Stimulated activated CD4-positive, alpha-beta T cell treated with anti-CD3 and anti-CD28 coated beads, Interleukin-12 subunit alpha, Interleukin-12 subunit beta, amount 100 ng/mL, for 4 hours (primary cell): Measurements from ENCODE around the gene TRIM67.
A peak's percentile ranks its signal among the peaks of the same experiment; 100 is the strongest.
"Not testable (repeated sequence)": the region's sequence is repeated elsewhere in the genome, so short reads cannot be mapped to it uniquely, and the experiment has no call there.

Source experiments
- DNase-seq: peaks from one replicate; pipeline ENCODE4 v3.0.0-alpha.2; 2020

The TRIM67 gene

DNA sequence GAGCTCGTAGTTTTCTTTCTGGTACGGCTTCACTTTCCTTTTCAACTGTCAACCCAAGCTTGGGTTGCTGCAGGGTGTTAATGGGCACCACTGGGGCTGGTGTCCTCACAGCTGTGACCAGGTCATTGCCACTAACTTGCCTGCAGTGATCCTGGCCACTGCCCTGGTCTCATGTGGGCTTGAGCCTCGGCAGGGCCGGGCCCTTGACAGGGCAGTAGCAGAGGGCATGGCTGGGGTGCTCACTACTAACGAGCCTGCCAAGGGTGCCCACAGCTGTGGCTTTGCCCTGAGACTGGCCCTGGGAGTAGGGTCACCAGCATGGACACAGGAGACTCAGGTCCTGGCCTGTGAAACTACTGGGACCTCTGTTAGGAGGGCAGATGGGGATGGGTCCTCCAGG, 47.7 kb downstream of the TRIM67 start:
- no peak for DNase-seq

- DNase-seq = no peak
Measured at GRCh38 chr1:231210126-231210525, 48.3 kb downstream of the TRIM67 start.

- peak; percentile 90 for DNase-seq
Measured at GRCh38 chr1:231211005-231211857, 49.4 kb downstream of the TRIM67 start.

GRCh38 chr1:231212301-231212700, 50.4 kb downstream of the TRIM67 start:
- not testable (repeated sequence) for DNase-seq

DNA sequence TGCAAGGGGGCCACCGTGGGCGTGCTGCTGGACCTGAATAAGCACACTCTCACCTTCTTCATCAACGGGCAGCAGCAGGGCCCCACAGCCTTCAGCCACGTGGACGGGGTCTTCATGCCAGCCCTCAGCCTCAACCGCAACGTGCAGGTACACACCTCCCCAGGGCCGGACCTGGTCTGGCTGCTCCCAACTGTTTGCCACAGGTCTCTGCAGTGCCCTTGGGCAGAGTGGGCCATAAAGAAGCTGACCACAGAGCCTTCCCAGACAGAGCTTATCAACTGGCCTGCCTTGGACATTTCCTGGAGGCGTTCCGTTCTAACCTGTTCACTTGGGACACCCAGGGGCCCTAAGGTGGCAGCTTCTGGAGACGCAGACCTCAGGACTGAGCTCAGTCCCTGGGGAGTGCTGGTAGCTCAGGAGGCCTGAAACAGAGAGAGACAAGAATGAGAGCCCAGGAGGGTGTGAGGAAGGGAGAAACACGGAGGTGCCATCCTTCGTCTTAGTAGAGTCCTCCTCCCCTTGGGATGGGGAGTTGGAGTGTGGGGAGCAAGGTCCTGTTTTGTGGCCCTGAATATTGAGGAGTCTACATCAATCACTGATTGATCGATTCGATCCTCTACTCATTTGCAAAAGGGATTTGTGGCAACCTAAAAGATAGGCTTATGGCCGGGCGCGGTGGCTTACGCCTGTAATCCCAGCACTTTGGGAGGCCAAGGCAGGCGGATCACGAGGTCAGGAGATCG, 52.1 kb downstream of the TRIM67 start:
- DNase-seq = no peak

- no peak for DNase-seq
Measured at GRCh38 chr1:231214918-231215680, 53.2 kb downstream of the TRIM67 start.

DNA sequence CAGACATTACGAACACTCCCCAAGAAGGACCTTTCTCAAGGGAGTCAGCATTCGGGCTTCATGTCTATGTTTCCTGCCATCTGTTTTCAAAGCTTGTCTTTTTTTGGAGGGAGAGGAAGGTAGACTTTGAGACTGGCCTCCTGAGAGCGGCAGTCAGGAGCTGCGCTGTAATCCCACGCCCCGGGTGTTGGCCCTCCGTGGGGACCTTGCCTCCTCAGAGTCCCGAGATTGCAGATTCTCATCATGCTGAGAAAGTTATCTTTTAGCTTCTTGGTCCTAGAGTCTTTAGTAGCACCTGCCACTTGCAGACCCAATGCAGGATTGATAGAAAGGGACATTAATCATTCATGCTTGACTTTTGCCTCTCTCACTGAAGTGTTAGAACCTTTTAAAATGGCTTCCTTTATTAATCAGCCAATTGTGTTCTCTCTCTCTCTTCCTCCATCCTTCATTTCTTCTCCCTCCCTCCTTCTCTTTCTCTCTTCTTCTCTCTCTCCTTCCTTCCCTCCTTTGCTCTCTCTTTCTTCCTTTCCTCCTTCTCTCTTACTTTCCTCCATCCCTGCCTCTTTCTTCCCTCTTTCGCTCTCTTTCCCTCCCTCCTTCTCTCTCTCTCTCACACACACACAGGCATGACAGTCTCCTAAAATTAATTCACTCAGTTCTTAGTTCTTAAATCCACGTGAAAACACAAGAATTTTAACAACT, 54.0 kb downstream of the TRIM67 start:
- DNase-seq = no peak

DNA sequence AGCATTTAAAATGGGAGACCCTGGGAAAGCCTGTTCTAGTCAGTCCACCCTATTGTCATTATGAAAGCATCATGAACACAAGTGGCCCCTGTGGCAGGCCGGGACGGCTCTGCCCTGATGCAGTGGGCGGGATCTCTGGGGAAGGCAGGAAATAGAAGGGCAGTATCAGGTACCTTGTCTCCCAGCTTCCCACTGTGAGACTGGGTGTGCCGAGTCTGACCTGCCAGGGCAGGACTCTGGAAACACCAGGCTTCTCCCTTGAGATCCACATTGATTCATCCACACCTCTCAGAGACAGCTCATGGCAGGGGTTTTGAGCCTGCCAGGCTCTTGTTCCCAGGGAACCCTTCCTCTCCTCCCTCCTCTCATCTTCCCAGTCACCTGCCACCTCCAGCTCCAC, 54.6 kb downstream of the TRIM67 start:
- DNase-seq = no peak

- no peak for DNase-seq
Measured at GRCh38 chr1:231217056-231217455, 55.2 kb downstream of the TRIM67 start.

GRCh38 chr1:231218078-231218477, 56.2 kb downstream of the TRIM67 start:
- DNase-seq = no peak

DNA sequence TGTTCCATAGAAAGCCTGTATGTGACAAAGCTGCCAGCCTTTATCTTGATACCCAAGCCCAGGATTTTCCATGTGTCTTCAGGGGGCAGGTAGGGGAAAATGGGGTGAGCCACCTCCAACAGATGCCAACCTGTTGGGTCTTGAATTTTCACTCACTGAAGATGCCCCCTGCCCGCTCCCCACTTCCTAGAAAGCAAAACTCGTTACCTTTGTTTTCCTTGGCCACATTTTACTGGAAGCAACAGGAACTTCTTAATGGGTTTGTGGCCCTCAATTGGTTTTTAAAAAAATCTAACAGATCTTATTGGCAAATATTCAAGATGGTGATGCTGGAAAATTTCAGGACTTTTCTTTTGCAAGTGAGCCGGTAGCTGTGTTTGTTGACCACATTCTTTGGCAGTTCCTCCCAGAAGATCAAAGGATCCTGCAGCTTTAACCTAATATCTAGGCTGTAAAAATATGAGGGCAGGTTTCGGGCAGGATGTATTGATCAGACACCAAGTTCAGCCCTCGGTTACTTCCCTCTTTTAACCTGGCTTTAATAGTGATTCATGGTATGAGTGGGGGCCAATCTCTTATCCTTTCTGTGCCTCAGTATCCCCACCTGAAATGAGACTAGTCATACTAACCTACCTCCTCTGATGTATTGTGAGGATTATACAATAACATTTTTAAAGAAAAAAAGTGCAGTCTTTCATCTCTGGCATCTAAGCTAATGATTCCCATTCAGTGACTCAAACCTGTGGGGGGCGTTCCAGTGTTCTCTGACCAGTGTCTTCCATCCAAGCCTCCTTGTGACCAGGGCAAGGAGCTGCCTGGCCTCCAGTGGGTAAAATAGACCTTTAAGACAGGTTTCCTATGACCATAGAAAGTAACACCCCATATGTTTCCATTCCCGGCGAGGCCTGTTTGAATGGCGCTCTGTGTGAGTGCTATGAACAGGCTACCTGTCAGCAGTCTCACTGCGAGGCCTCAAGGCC, 57.9 kb downstream of the TRIM67 start:
- DNase-seq = no peak

GRCh38 chr1:231220801-231221200, 58.9 kb downstream of the TRIM67 start:
- no peak for DNase-seq

- DNase-seq = no peak
Measured at GRCh38 chr1:231226156-231226555, 64.3 kb downstream of the TRIM67 start.

GRCh38 chr1:231231511-231231910, 69.7 kb downstream of the TRIM67 start:
- DNase-seq = no peak

- no peak for DNase-seq
Measured at GRCh38 chr1:231232870-231233734, 71.2 kb downstream of the TRIM67 start.

GRCh38 chr1:231233735-231234417, 72.0 kb downstream of the TRIM67 start:
- no peak for DNase-seq

DNA sequence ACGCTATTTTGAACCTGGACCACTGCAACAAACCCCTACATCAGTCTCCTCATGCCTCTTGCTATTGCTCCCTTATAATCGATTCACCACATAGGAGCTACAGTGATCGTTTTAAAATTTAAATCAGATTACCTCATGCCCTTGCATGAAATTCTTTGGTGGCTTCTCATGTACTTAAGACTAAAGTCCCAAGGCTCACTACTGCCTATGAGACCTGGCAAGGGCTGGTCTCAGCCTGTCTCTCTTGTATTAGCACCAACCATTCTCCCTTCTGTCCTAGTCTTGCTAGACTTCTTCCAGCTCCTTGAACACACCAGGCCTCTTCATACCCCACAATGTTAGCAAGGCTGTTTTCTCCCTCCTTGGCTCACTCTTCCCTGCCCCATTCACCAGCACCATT, 72.6 kb downstream of the TRIM67 start:
- DNase-seq = no peak

- DNase-seq = no peak
Measured at GRCh38 chr1:231235526-231236207, 73.8 kb downstream of the TRIM67 start.

DNA sequence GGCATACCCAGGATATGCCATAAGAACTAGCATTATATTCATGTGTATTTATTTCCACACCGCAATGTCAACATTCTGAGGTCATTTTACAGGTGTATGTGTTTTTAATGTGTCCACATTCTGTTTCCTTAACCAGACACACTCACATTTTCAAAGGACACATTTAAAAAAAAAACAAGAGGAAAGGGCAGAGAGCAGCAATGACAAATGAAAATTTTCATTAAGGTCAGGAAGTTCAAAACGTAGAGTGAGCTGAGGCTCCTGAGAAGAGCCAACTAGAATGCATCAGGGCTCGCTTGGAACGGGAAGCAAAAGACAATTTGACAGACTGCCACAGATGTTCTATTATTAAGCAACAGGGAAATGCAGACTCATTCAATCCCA, 74.3 kb downstream of the TRIM67 start:
- no peak for DNase-seq
